ENCODE data around the gene GAREM2.
"Not testable (repeated sequence)": the region's sequence is repeated elsewhere in the genome, so short reads cannot be mapped to it uniquely, and the experiment has no call there.

GAREM2 gene

DNA sequence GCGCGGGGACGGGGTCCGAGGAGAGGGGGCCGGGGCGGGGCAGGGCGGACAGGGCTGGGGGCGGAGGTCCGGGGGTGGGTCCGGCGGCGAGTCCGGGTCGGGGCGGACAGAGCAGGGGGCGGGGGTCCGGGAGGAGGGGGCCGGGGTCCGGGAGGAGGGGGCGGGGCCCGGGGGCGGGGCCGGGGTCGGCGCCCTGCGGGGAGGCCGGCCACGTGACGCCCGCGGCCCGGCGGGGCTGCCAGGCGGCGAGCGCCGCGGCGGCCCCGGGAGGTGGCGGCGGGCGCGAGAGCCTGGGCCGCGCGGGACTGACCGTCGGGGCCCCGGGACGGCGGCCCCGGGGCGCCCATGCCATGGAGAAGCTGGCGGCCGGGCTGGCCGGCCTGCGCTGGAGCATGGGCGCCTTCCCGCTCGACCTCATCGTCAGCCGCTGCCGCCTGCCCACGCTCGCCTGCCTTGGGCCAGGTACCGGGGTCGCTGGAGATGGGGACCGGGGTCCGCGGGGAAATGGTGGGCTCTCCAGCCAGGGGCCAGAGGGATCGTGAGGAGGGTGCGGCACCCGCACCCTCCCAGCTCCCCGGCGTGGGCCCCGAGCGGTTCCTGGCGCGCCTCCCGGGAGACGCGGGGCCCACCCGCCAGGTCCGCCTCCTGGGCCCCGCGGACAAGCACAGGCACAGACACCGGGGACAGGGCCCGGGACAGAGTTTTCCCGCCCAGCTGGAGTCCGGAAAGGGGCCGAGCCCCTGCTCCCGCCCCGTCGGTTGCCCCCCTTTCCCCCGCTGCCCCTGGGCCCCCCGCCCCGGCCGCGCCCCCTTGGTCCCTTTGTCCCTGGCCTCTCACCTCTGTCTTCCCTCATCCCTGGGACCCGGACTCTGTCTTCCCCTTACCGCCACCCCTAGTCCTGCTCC lies at the start of gene GAREM2:
TSS of gene GAREM2 (plus strand) at position 218 of the 905 bp plus-strand sequence. CDS start at position 351, 133 bp downstream.
- no peak for DNase-seq

DNA sequence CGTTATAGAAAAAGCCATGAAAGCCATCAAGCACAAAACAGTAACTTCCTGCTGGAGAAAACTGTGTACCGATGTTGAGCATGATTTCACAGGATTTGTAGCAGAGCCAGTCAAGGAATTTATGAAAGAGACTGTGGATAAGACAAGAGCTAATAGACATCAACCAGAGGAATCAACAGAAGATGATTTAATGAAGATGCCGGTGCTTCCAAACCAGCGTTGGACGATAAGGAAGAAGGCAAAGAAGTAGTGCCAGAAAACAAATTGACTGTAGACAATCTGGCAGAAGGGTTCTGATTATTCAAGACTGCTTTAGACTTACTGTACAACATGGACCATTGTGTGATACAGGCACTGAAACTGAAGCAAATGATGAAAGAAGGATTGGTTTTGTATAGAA lies 49.5 kb upstream of the GAREM2 start:
- DNase-seq = no peak

DNA sequence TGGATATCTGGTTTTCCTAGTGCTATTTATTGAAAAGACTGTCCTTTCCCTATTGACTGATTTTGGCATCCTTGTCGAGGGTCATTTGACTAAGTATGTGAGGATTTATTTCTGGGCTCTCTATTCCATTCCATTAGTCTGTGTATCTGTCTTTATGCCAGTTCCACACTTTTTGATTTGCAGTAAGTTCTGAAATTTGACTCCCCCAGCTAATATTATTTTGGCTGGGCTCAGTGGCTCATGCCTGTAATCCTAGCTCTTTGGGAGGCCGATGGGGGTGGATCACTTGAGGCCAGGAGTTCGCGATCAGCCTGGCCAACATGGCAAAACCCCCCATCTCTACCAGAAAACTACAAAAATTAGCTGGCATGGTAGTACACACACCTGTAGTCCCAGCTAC lies 46.8 kb upstream of the GAREM2 start:
- no peak for DNase-seq

DNA sequence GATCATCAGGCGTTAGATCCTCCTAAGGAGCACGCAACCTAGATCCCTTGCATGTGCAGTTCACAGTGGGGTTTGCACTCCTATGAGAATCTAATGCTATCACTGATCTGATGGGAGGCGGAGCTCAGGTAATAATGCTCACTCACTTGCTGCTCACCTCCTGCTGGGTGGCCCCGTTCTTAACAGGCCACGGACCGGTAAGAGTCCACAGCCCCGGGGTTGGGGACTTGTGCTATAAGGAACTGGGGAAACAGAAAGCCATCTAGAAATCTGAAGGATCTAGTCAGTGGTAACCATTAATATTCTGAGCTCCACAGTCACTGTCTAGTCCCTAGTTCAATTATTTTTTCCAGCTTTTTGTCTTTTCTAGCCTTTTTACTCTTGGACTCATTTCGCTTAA lies 44.7 kb upstream of the GAREM2 start:
- DNase-seq = no peak

DNA sequence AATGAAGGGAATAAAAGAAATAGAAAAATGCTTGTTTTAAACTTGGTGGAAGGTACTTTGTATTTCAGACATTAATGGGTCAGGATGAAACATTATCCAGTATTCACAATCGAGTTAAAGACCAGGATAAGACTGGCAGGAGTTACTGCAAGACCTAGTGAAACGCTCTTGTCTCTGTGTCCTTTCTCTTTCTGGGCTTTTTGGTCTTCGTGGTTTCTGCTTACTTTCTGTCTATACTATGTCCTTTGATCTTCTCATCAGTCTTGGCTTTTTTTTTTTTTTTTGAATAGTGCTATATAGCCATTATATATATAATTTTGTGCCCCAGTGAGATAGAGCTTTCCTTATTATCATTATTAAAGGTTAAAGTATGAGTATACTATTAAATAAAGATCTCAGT lies 42.1 kb upstream of the GAREM2 start:
- no peak for DNase-seq

DNA sequence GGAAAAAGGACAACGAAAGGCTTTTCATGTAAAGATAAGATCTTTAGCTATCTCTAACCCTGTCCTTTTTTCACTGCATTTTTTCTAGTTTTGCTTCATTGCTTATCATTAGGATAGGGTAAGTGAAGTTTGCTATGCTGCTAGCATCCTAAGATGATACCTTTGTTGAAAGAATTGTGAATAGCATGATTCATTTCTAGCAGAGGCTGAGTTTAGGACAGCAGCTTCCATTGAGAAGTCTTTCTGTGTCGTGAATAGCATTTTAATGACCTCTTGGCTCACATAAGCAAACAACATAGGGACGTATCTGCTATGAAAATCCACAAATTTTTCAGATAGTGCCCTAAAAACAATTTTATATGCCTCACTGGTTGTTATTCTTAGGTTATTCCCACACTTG lies 36.4 kb upstream of the GAREM2 start:
- DNase-seq = no peak

DNA sequence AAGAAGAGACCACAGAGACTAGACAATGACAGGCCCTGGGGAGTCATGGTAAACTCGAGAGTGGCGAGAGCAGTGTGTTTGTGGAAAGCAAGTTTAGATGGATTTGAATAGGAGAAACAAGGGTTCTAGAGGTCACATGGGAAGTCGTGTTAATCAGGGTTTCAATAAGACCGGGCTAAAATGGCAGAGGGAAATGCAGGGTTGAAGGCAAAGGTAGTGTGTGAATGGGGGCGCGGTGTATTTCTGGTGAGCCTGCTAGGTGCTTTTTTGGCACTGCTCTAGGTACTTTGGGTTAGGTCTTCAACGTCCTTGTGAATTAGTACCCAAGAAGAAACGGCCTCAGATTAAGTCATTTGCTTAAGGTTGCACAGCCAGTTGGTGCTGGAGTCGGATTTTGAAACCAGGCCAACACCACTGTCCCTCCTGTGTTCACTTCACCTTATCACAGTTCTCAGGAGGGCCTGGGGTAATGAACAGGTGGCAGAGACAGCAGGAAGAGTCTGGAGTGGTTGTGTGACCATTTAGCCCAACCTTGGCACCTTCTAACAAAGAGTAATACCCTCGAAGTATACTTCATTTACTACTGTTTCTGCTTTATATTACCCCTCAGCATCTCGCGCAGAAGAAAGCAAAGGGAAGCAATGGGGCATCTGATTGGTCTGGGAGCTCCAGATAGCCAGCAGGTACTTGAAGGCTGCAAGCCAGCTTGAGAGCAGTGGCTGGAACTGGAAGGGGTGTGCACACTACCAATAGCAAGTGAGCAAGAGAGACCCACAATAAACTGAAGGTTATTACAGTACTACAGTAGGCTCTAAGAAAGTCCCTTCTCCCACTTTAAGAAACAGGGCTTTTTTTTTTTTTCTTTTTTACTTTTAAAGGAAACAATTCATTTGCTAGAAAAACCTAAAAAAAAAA lies 33.4 kb upstream of the GAREM2 start:
- DNase-seq = no peak

DNA sequence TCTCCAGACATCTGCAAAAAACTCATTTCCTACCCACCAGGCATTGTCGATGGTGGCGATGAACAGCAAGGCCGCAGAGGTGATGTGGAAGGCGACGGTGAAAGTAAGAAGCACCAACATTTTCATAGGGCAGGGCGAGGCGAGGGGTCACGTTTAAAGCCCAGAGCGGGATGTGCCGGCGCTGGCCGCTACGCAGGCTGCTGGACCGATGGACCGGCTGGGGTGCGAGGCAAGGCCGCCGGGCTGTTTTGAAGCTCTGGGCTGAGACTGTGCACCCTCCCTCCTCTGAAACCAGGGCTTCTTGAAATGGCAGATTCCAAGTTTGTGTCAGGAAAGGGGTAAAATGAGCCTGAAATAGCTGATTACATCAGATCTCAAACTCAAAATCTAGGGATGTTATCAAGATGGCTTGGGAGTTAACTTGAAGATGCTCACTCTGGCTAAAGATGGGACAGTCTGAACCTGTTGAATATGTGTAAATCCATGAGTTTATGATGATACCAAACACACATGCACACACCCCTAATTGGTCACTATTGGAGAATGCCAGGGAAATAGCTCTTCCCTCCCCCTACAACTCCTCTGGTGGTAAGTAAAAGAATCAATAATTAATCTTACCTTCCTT lies 31.6 kb upstream of the GAREM2 start:
- no peak for DNase-seq

DNA sequence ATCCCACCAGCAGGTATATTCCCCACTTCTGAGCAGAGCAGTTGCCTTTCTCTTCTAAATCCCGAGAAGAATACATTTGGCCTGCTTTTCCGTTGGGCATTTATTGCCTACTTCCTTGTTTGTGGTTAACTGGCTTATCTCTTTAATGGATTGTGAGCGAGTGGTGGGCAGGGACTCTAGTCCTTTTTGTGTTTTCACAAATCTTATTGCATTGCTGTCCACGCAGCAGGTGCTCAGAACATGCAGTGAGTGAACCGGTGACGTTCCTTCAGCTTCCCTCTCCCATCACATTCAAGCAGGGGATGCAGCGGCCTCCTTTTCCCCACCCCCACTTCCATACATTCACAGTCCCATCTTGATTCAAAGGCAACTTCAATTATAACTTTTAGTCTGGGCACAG lies 28.9 kb upstream of the GAREM2 start:
- DNase-seq = no peak

DNA sequence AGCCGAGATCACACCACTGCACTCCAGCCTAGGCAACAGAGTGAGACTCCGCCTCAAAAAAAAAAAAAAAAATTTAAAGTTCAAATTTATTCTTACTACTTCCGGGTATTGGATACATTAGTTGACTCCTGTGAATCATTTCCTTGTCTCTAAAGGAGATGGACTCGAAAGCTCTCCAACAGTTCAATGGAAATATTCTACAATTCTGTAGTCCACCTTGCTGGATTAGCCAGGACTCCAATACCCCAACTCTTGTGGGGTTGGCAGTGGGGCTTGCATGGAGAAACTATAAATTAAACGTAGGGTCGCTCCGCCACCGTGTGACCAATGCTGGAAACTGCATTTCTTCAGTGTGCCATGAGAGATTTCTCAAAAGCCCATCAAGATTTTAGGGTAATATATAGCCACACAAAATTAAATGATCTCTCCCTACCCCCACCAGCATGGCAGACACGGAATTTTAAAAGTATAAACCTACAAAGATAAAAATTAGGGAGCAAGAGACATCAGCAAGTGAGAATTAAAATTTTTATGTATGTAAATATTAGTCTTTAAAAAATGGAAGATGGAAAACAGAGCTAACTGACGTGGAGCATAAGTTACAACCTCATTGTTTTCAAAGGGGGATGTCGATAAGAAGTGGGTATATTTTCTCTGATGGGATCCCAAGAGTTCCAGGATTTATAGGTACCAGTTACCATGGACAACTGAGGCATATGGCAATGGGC lies 27.8 kb upstream of the GAREM2 start:
- DNase-seq = peak; percentile 12

DNA sequence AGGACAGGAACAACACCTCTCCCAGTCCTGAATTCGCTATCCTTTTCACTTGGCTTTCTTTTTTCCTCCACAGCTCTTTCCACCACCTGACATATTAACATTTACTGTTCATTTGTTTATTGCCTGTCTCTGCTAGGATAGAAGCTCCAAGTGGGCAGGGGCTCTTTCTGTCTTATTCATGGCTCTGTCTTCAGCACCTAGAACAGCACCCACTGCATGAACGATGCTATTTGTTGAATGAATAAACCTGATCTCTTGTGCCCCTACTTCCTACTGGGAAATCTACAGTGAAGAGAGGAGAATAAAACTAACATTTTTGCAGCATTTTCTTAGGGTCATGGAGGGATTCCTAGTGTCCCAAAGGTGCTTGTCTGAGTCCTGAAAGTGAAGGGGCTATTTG lies 24.4 kb upstream of the GAREM2 start:
- no peak for DNase-seq

DNA sequence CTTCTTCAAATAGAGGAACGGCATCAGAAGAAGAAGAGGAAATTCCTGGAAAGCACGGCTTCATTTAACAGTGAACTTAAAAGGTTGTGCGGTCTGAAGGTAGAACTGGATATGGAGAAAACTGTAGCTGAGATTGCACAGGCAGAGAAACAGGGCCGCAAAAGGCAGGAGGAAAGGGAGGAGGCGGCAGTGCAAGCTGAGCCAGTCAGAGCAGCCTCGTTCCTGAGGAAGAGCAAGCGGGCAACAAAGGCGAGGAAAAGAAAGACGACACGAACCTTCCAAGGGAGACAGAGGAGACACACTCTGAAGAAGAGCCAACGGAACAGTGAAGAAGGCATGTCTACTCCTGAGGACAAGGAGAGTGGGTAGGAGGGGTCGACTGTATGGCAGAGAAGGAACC lies 22.6 kb upstream of the GAREM2 start:
- DNase-seq = no peak

DNA sequence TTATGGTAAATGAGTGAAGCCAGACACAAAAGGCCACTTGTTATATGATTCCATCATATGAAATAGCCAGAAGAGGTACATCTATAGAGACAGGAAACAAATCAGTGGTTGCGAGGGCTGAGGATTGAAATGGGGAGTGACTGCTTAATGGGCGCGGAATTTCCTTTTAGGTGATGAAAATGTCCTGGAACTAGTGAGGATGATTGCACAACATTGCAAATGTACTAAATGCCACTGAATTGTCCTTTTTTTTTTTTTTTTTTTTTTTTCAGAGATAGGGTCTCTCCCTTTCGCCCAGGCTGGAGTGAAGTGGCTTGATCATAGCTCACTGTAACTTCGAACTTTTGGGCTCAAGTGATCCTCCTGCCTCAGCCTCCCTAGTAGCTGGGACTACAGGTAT lies 15.3 kb upstream of the GAREM2 start:
- no peak for DNase-seq

DNA sequence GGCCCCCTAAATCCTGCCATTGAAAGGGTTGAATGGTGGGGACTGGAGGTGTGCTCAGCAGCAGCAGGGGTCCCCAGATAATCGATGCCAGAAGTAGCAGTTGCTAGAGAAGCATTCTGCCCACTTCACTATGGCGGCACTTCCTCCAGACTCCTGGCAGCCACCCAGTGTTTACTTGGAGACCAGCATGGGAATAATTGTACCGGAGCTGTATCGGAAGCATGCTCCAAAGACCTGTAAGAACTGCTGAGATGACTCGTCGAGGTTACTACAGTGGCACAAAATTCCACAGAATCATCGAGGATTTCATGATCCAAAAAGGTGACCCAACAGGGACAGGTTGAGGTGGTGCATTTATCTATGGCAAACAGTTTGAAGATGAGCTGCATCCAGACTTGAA lies 11.0 kb upstream of the GAREM2 start:
- DNase-seq = no peak

DNA sequence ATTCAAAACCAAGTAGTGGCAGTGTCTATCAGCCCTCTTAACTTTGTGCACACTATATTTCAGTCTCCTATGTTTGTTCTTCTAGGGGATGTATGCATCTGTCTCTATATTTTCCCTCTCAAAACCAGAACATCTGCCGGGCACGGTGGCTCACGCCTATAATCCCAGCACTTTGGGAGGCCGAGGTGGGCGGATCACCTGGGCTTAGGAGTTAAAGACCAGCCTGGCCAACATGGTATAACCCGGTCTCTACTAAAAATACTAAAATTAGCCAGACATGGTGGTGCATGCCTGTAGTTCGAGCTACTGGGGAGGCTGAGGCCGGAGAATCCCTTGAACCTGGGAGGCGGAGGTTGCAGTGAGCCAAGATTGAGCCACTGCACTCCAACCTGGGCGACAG lies 9.9 kb upstream of the GAREM2 start:
- no peak for DNase-seq

DNA sequence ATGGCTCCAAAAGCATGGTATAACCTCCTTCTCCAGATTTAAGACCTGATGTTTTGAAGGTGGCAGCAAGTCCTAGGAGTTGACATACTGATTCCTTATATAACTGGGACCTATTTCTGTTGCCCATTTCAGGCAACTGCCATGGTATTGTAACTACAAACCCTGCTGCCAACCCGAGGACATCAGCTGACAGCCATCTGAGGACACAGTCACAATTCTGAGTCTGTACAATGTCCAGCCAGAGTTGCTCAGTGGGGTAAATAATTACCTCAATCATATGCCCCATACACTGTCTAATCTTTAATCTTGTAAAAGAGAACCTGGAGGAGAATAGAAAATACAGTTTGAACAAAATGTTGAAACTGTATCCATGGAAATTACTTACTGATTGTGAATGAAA lies 8.7 kb upstream of the GAREM2 start:
- no peak for DNase-seq

DNA sequence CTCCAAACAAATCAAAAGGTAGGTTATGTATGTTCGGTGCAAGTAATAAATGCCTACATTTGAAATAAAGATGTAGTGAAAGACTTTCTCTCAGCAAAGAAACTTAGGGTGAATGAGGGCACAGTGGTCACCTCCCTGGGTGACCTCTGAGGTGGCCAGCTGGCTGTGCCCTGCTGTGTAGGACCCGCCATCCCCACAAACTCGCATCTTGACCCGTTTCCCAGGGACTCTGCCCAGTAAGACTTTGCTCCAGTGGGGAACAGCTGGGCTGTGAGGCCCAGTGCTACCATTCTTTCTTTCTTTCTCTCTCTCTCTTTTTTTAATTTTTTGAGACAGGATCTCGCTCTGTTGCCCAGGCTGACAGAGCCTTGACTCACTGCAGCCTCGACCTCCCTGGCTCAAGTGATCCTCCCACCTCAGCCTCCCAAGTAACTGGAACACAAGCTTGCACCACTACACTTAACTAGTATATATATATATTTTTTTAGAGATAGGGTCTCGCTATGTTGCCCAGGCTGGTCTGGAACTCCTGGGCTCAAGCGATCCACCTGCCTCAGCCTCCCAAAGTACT lies 8.2 kb upstream of the GAREM2 start:
- no peak for DNase-seq

DNA sequence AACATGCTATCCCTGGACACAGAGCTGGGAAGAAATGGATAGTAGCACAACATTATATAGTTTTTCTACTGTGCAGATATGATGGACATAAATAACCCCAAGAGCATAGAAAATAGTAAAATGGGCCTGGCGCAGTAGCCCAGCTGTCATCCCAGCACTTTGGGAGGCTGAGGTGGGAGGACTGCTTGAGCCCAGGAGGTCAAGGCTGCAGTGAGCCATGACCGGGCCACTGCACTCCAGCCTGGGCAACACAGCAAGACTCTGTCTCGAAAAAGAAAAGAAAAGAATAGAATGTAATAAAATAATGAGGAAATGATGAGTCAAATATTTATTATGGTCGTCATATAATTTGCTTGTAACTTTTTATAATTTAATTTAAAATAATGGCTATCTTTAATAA lies 7.5 kb upstream of the GAREM2 start:
- DNase-seq = no peak

DNA sequence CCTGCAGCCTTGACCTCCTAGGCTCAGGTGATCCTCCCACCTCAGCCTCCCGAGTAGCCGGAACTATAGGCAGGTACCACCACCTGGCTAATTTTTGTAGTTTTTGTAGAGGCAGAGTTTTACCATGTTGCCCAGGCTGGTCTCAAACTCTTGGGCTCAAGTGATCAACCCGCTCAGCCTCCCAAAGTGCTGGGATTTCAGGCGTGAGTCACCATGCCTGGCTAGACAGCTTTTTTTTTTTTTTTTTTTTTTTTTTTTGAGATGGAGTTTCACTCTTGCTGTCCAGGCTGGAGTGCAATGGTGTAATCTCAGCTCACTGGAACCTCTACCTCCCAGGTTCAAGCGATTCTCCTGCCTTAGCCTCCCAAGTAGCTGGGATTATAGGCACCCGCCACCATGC lies 6.3 kb upstream of the GAREM2 start:
- DNase-seq = not testable (repeated sequence)

DNA sequence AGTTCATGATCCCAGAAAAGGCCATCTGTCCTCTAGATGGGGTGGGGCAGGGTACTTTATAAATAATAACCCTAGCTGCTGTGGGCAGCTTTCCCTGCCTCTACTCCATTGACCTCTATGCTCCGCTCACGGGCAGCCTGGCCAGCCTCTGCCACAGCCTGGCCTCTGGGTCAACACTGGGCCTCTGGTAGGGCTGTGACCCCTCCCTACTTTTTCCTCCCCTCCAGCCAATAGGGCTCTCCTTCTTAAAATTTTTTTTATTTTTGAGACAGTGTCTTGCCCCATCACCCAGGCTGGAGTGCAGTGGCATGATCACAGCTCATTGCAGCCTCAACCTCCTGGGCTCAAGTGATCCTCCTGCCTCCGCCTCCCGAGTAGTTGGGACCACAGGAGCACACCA lies 4.1 kb upstream of the GAREM2 start:
- DNase-seq = no peak

DNA sequence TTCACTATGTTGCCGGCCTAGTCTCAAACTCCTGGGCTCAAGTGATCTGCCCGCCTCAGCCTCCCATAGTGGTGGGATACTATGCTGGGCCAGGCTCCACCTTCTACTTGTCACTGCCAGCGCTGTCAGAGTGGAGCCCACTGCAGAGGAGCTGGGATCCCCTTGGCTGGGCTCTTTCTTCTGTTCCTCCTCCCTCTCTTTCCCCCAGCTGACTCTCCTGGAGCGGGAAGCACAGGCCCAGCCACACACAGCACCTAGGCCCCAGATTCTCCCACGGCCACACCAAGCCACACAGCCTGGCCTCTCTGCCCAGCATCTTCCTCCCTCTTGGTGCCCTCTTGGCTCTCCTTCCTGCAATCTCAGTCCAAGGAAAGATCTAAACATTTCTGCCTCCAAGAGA lies 3.7 kb upstream of the GAREM2 start:
- no peak for DNase-seq

DNA sequence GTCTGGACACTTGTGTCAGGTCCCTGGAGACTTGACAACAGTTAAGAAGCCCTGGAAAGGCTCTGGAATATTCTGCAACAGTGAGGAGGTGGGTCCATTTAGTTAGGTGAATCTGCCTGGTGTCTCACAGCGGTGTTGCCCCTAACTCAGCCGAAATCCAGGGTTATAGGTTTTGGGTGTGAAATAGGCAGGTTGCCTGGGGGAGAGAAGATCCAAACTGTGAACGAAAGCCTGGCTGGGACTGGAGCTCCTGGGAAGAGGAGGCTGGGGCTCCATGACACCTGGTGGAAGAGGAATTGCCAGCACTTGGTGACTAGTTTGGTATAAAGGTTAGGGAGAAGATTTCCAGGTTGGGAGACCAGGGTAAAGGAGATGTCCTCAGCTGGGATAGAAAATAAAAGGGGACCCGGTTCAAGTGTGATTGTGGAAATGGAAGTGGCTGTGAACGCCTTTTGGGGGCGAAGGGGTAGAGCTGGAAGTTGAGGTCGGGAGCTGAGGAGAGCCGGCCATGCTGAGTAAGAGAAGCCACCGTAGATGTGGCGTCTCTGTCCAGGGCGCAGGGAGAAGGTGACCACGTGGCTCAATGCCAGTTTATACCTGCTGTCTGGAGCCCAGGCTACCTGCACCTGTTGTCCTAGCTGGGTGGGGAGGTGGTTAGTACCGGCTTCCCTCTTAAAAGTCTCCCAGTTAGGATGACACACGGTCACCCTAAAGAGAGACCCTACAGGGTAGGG lies 3.0 kb upstream of the GAREM2 start:
- DNase-seq = no peak

Measured in NK-92 treated with Interleukin-12 subunit alpha and Interleukin-12 subunit beta, amount 100 ng/mL, for 24 hours (cell line).